Astrocyte (in vitro differentiated cells and primary cell): Measurements from ENCODE around the gene GLYATL1B.

Experiments
- EZH2 ChIP-seq: IDR thresholded peaks from 2 replicates; pipeline ENCODE4 v1.6.1; 2012; ENCODE audit warnings: mild to moderate bottlenecking, low read length, inconsistent platforms; ENCODE audit not compliant: insufficient read depth
- TF ChIP-seq, protein P1 (sequence below): IDR thresholded peaks from 2 replicates; pipeline ENCODE4 v1.5.1; 2011; ENCODE audit warnings: low read depth, mild to moderate bottlenecking, inconsistent platforms, low read length, moderate library complexity; ENCODE audit not compliant: insufficient read depth

DNA sequence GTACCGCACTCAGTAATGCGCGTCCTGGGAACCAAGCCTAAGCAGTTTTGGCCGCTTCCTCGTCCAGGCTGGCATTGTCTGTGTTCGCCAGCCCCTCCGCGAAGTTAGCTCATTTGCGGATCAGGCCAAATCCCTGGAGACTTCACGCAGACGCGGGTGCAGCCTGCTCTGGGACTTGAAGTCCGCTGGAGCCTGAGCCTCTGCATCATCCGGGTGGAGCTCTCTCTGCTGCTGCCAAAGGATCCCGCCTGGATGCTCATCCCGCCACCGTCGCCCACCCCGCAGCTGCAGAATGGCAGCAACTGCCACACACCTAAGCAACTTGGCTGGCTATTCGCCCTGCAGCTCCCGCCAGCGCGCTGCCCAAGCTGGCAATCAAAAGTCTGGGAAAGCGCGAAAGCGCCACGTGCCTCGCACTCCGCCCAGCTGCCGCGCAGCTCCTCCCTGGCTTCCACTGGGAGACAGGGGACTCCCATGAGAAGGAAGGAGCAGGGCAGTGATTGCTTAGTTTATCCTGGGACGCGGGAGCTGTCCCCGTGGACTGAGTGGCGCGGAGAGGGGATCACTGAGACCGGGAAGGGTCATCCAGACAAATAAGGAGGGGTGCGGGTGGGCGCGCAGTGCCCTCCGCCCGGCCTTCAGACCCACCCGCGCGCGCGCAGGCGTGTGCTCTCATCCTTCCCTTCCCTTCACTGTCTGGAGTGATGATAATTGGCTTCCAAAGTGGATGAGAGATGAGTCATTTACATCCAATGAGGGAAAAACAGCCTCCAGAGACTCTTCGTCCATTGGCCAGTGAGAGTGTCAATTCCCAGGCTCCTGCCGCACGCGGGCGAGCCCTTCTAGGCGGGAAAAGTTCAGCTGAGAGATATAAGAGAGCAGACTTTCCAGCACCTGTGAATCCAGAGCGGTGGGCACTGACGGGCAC, 23.2 kb upstream of the GLYATL1B start:
- TF ChIP-seq EZH2, result no peak
- TF ChIP-seq, protein P1, sequence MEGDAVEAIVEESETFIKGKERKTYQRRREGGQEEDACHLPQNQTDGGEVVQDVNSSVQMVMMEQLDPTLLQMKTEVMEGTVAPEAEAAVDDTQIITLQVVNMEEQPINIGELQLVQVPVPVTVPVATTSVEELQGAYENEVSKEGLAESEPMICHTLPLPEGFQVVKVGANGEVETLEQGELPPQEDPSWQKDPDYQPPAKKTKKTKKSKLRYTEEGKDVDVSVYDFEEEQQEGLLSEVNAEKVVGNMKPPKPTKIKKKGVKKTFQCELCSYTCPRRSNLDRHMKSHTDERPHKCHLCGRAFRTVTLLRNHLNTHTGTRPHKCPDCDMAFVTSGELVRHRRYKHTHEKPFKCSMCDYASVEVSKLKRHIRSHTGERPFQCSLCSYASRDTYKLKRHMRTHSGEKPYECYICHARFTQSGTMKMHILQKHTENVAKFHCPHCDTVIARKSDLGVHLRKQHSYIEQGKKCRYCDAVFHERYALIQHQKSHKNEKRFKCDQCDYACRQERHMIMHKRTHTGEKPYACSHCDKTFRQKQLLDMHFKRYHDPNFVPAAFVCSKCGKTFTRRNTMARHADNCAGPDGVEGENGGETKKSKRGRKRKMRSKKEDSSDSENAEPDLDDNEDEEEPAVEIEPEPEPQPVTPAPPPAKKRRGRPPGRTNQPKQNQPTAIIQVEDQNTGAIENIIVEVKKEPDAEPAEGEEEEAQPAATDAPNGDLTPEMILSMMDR, result no peak
